IPS-18a (cell line): ENCODE data around the gene SLC44A4.

Experiments used
- H3K27ac ChIP-seq: one replicate; pipeline ENCODE4 v1.5.1; 2013; ENCODE audit warnings: low read length
- H3K27me3 ChIP-seq: one replicate; pipeline ENCODE4 v1.6.1; 2013; ENCODE audit warnings: mild to moderate bottlenecking, low read length; ENCODE audit not compliant: control insufficient read depth, insufficient read depth
- H3K36me3 ChIP-seq: one replicate; pipeline ENCODE4 v1.6.1; 2013; ENCODE audit warnings: low read depth, low read length; ENCODE audit not compliant: control insufficient read depth
- H3K4me1 ChIP-seq: one replicate; pipeline ENCODE4 v1.6.1; 2013; ENCODE audit warnings: low read depth, low read length; ENCODE audit not compliant: control insufficient read depth
- H3K4me3 ChIP-seq: one replicate; pipeline ENCODE4 v1.5.1; 2013; ENCODE audit warnings: low read length
- H3K9ac ChIP-seq: one replicate; pipeline ENCODE4 v1.6.1; 2013; ENCODE audit warnings: mild to moderate bottlenecking, low read length, moderate library complexity
- H3K9me3 ChIP-seq: one replicate; pipeline ENCODE4 v1.6.1; 2013; ENCODE audit warnings: low read depth, low read length; ENCODE audit not compliant: control insufficient read depth

SLC44A4 gene

DNA sequence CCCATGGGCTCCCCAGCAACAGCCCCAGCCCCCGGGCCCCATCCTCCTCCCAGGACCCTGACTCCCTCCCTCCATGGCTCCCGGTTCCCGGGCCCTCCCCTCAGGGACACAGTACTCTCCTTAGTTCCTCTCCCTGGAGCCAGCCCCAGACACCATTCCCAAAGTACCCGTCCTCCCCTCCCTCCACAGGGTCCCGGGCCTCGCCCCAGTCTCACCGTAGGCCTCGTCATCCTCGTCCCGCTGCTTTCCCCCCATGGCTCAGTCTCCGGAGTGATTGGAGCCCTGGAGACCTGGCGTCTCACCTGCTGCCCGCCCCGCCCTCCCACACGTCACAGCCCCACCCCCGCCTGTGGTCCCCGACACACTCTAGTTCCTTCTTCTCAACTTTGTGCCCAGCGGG is at the start of gene SLC44A4:
TSS of gene SLC44A4 (minus strand) at position 272 of the 400 bp plus-strand sequence. CDS start at position 255, 17 bp downstream.
- Histone ChIP-seq H3K9ac (no peak within 1 kb of the TSS), H3K36me3 (peaks cover 36% of the 10 kb centered on the region), H3K4me3 (peak within 1 kb of the TSS; percentile 10), H3K4me1 (no peaks in the 10 kb centered on the region), H3K9me3 (no peaks in the 10 kb centered on the region), H3K27ac (no peak within 1 kb of the TSS), H3K27me3 (no peaks in the 10 kb centered on the region)

- no peaks in the 10 kb centered on the region for H3K27me3 ChIP-seq
- no peaks in the 10 kb centered on the region for H3K4me1 ChIP-seq
- H3K4me3 ChIP-seq: no peak overlapping the region
- H3K27ac ChIP-seq: no peak overlapping the region
- H3K9ac ChIP-seq: no peak overlapping the region
- H3K9me3 ChIP-seq: no peaks in the 10 kb centered on the region
- no peaks in the 10 kb centered on the region for H3K36me3 ChIP-seq
Measured at GRCh38 chr6:31928672-31928939, 49.8 kb upstream of the SLC44A4 start.

DNA sequence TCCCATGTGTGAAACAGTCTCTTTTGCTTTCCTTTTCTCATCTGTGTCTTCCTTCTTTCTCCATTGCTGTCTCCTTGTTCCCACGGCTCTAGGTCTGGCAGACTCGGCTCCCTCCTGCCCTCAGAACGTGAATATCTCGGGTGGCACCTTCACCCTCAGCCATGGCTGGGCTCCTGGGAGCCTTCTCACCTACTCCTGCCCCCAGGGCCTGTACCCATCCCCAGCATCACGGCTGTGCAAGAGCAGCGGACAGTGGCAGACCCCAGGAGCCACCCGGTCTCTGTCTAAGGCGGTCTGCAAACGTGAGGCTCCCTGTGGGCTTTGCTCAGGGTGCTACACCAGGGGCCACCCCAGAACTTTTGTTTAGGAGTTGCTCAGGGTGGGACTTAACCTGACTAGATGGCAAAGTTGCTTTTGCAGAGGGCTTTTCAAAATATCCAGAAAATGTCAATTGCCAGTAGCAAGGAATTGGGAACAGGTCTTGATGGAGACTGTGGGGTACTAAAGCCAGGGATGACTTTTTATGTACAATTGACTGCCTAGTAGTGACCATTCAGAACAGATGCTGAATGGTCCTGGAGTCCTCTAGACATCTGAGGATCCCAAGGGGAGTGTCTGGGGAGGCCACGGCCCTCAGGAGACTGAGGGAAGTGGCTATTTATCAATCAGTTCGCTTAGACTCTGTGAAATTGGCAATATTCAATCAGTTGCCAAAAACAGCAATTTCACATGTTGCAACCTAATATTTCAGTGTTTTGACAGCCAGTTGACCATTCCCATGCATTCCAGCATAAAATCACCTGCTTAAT is 49.3 kb upstream of the SLC44A4 start:
- Histone ChIP-seq H3K4me1 (no peaks in the 10 kb centered on the region), H3K9me3 (no peaks in the 10 kb centered on the region), H3K4me3 (no peak overlapping the region), H3K27me3 (no peaks in the 10 kb centered on the region), H3K36me3 (no peaks in the 10 kb centered on the region), H3K27ac (no peak overlapping the region), H3K9ac (no peak overlapping the region)

GRCh38 chr6:31927242-31927862 is 48.6 kb upstream of the SLC44A4 start, which contains the start of gene C2:
C2 (plus strand) TSS chr6:31927717; CDS start chr6:31927753, 36 bp downstream.
- Histone ChIP-seq H3K27me3 (no peaks in the 10 kb centered on the region), H3K36me3 (no peaks in the 10 kb centered on the region), H3K9me3 (no peaks in the 10 kb centered on the region), H3K4me3 (no peak within 1 kb of the TSS), H3K4me1 (no peaks in the 10 kb centered on the region), H3K27ac (no peak within 1 kb of the TSS), H3K9ac (no peak within 1 kb of the TSS)

DNA sequence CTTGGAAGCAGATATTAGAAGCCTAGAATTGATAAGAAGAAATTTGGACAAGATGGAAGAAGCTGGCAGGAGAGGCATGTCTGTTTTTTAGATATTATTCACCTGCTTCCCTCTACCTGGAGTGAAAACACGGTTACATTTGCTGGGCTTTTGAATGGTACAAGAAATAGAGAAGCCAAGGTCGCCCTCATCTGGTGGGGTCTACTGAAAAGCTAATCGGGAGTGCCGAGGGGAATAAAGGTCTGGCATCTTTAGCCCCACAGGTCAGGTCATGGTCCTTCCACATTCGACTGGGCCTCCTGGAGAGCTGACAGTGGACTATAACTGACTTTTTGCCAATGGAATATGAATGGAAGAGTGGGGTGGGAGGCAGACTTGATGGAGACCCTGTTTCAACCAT is 44.1 kb upstream of the SLC44A4 start:
- no peaks in the 10 kb centered on the region for H3K4me1 ChIP-seq
- H3K9me3 ChIP-seq: no peaks in the 10 kb centered on the region
- no peaks in the 10 kb centered on the region for H3K36me3 ChIP-seq
- no peak overlapping the region for H3K4me3 ChIP-seq
- H3K9ac ChIP-seq: no peak overlapping the region
- no peaks in the 10 kb centered on the region for H3K27me3 ChIP-seq
- no peak overlapping the region for H3K27ac ChIP-seq

DNA sequence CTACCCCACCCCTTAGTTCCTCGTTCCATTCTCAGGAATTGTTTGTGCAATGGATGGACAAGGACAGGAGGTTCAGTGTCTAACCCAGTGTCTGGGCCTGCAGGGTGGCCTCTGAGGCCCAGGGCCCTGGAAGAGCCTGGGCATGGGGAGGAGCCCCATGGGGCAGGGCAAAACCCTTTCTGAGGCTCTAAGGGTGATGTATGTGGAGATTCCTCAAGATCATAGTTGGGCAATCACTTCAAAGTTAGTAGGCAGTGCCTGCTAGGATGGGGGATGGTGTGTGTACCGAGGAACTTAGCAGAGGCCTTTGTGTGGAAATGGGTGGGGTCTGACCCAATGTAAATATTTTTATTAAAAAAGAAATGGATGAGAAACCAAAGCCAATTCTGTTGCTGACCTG is 42.0 kb upstream of the SLC44A4 start:
- Histone ChIP-seq H3K4me3 (no peak overlapping the region), H3K27ac (no peak overlapping the region), H3K4me1 (no peaks in the 10 kb centered on the region), H3K27me3 (no peaks in the 10 kb centered on the region), H3K9ac (no peak overlapping the region), H3K9me3 (no peaks in the 10 kb centered on the region), H3K36me3 (no peaks in the 10 kb centered on the region)

DNA sequence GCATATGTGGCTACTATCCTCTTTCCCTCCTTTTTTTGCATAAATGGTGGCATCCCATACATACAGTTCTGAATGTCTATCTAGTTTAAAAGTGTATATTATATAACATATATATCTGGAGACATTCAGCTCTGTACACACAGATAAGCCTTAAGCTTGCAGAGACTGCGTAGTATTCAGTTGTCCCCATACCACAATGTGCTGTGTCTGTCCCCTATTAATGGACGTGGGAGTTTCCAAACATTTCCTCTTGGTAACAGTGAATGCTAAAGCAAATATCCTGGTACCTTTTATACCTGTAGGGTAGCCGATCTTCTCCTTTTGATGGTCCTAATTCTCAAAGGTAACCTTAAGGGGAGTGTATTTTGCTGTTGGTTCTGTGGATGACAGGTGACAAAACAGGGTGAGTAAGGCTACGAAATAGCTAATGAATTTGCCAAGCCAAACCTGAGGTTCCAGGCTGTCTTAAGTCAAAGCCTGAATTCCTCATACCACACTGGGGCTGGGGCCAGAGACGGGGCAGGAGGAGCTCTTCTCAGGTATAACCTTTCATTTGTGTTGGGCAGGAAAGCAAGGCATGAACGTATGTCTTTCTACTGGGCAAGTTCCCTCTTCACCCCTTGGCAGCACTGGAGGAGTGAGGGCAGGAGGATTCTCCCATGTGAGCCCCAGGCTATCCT is 41.0 kb upstream of the SLC44A4 start:
- no peaks in the 10 kb centered on the region for H3K9me3 ChIP-seq
- H3K27ac ChIP-seq: no peak overlapping the region
- H3K4me1 ChIP-seq: no peaks in the 10 kb centered on the region
- H3K36me3 ChIP-seq: no peaks in the 10 kb centered on the region
- no peak overlapping the region for H3K9ac ChIP-seq
- no peaks in the 10 kb centered on the region for H3K27me3 ChIP-seq
- no peak overlapping the region for H3K4me3 ChIP-seq

- H3K9ac ChIP-seq: no peak overlapping the region
- no peak overlapping the region for H3K4me3 ChIP-seq
- H3K27ac ChIP-seq: no peak overlapping the region
- H3K27me3 ChIP-seq: no peaks in the 10 kb centered on the region
- H3K4me1 ChIP-seq: no peaks in the 10 kb centered on the region
- H3K9me3 ChIP-seq: no peaks in the 10 kb centered on the region
- no peaks in the 10 kb centered on the region for H3K36me3 ChIP-seq
Measured at GRCh38 chr6:31918069-31918720, 39.4 kb upstream of the SLC44A4 start.

GRCh38 chr6:31915756-31916155 is 37.0 kb upstream of the SLC44A4 start:
- Histone ChIP-seq H3K4me1 (no peaks in the 10 kb centered on the region), H3K9me3 (no peaks in the 10 kb centered on the region), H3K27me3 (no peaks in the 10 kb centered on the region), H3K4me3 (no peak overlapping the region), H3K36me3 (no peaks in the 10 kb centered on the region), H3K27ac (no peak overlapping the region), H3K9ac (no peak overlapping the region)

DNA sequence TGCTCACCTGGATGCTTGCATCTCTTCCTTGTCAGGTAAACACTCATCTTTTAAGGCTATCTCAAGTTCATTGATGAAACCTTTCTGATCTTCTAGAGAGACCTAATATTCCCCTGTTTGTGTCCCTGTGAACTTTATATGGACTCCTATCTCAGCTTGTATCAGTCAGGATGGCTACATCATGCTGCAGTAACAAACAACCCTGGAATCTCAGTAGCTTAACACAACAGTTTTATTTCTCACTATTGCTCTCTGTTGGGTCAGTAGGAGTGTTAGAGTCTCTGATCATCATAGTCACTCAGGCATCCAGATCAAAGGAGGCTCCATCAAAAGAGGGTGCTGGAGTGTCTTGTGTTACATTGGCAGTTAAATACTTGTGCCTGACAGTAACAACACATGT is 36.6 kb upstream of the SLC44A4 start:
- H3K4me1 ChIP-seq: no peaks in the 10 kb centered on the region
- H3K9ac ChIP-seq: no peak overlapping the region
- H3K36me3 ChIP-seq: no peaks in the 10 kb centered on the region
- no peak overlapping the region for H3K4me3 ChIP-seq
- H3K27me3 ChIP-seq: no peaks in the 10 kb centered on the region
- no peaks in the 10 kb centered on the region for H3K9me3 ChIP-seq
- H3K27ac ChIP-seq: no peak overlapping the region

DNA sequence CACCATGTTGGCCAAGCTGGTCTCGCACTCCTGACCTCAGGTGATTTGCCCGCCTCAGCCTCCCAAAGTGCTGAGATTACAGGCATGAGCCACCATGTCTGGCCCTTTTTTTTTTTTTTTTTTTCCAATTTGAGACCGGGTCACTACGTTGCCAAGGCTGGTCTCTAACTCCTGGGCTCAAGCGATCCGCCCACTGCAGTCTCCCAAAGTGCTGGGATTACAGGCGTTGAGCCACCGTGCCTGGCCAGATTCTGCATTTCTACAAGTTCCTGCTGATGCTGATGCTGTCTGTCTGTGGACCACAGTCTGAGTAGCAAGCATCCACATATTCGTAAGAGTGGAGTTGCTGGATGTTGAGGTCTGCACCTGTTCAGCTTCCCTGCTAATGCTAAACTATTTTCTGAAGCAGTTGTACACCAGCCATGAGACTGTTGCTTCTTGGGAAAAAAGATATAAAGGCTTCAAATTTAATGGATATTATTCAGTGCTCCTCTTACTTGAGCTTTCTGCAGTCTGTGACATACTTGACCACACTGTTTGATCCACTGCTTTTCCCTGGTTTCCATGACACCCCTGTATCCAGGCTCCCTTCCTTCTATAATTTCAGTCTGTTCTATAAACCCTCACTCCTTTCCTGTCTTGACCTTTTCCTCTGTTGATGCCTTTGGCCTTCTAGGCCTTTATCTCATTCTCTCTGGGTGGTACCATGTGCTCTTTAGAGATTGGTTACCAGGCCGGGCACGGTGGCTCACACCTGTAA is 33.2 kb upstream of the SLC44A4 start:
- Histone ChIP-seq H3K27me3 (no peaks in the 10 kb centered on the region), H3K4me1 (no peaks in the 10 kb centered on the region), H3K4me3 (no peak overlapping the region), H3K9me3 (no peaks in the 10 kb centered on the region), H3K36me3 (no peaks in the 10 kb centered on the region), H3K27ac (no peak overlapping the region), H3K9ac (no peak overlapping the region)
